HG03095 (cell line): ENCODE data around the gene WFS1.
A peak's percentile ranks its signal among the peaks of the same experiment; 100 is the strongest.

ENCODE experiments used
- ATAC-seq: cut with Tn5 transposase; IDR thresholded peaks from one replicate; pipeline ENCODE4 v1.9.1; 2021; ENCODE audit warnings: moderate library complexity; ENCODE audit not compliant: unreplicated experiment

Gene WFS1

GRCh38 chr4:6277935-6278800 is 8.5 kb downstream of the WFS1 start:
- ATAC-seq: no peak

- ATAC-seq: peak; percentile 93
These were observed 9.1 kb downstream of the WFS1 start for GRCh38 chr4:6278801-6279197.

- ATAC-seq: no peak
These were observed 10.1 kb downstream of the WFS1 start for GRCh38 chr4:6279582-6280289.

GRCh38 chr4:6280365-6280996 is 10.8 kb downstream of the WFS1 start:
- ATAC-seq: no peak

- ATAC-seq: no peak
These were observed 12.0 kb downstream of the WFS1 start for GRCh38 chr4:6281436-6282313.

- ATAC-seq: no peak
These were observed 12.7 kb downstream of the WFS1 start for GRCh38 chr4:6282314-6282771.

- ATAC-seq: no peak
These were observed 13.6 kb downstream of the WFS1 start for GRCh38 chr4:6283282-6283681.

GRCh38 chr4:6287017-6287788 is 17.6 kb downstream of the WFS1 start:
- no peak for ATAC-seq

- no peak for ATAC-seq
These were observed 18.7 kb downstream of the WFS1 start for GRCh38 chr4:6288342-6288741.

GRCh38 chr4:6288871-6289270 is 19.2 kb downstream of the WFS1 start:
- no peak for ATAC-seq

GRCh38 chr4:6290256-6290655 is 20.6 kb downstream of the WFS1 start:
- no peak for ATAC-seq

GRCh38 chr4:6290769-6291547 is 21.3 kb downstream of the WFS1 start:
- ATAC-seq: no peak

GRCh38 chr4:6291784-6292297 is 22.2 kb downstream of the WFS1 start:
- no peak for ATAC-seq

- ATAC-seq: no peak
These were observed 22.9 kb downstream of the WFS1 start for GRCh38 chr4:6292376-6293096.

- no peak for ATAC-seq
These were observed 23.4 kb downstream of the WFS1 start for GRCh38 chr4:6293097-6293445.

GRCh38 chr4:6293661-6294060 is 24.0 kb downstream of the WFS1 start:
- ATAC-seq: no peak

GRCh38 chr4:6294705-6295421 is 25.2 kb downstream of the WFS1 start:
- no peak for ATAC-seq

- no peak for ATAC-seq
These were observed 25.8 kb downstream of the WFS1 start for GRCh38 chr4:6295495-6295894.
